Activated CD8-positive, alpha-beta T cell treated with anti-CD3 and anti-CD28 coated beads for 36 hours (primary cell): ENCODE data around the gene GPR55. TPM values are rescaled to one million over a fixed set of nuclear protein-coding genes. Genes with fewer than 3 reads are reported as not detected.

Experiments used
- ATAC-seq: fragments of 200-7000 bp; cut with Tn5 transposase; one replicate; pipeline ENCODE4 v1.10.0; 2021; ENCODE audit warnings: mild to moderate bottlenecking, moderate library complexity
- CTCF ChIA-PET: fragments of 350-600 bp; sonication (Branson Sonifier 250); formaldehyde crosslinking; loops from one replicate; lab custom pipeline; 2021; ENCODE audit warnings: antibody characterized with exemption; lab: Charles Lee
- POLR2A ChIA-PET: fragments of 350-600 bp; sonication (Branson Sonifier 250); formaldehyde crosslinking; loops from one replicate; lab custom pipeline; 2021; ENCODE audit warnings: antibody characterized with exemption; lab: Charles Lee
- DNase-seq: peaks from one replicate; pipeline ENCODE4 v3.0.0-alpha.2; 2020
- H3K27ac Mint-ChIP-seq: one replicate; pipeline ENCODE4 v1.8.0; 2021; ENCODE audit warnings: mild to moderate bottlenecking, mixed read lengths
- H3K27me3 Mint-ChIP-seq: one replicate; pipeline ENCODE4 v1.8.0; 2021; ENCODE audit warnings: mixed read lengths
- H3K36me3 Mint-ChIP-seq: one replicate; pipeline ENCODE4 v1.8.0; 2021; ENCODE audit warnings: low read depth, mixed read lengths
- H3K4me1 Mint-ChIP-seq: one replicate; pipeline ENCODE4 v1.8.0; 2021; ENCODE audit warnings: low read depth, mixed read lengths
- H3K4me3 Mint-ChIP-seq: one replicate; pipeline ENCODE4 v1.8.0; 2021; ENCODE audit warnings: mild to moderate bottlenecking, moderate library complexity, mixed read lengths
- H3K9me3 Mint-ChIP-seq: one replicate; pipeline ENCODE4 v1.8.0; 2021; ENCODE audit warnings: mixed read lengths
- intact Hi-C: fragments of 100-400 bp; cut with micrococcal nuclease; formaldehyde crosslinking; loops from one replicate; pipeline ENCODE4 v1.10.0; 2022
- total RNA-seq, 2 experiments: library from RNA; stranded (reverse); gene quantifications; one replicate each; pipeline ENCODE4 v1.2.3, GENCODE V29; 2021
- TF ChIP-seq, protein P1 (sequence below): fragments of 200-600 bp; IDR thresholded peaks from one replicate; pipeline ENCODE4 v1.8.0; 2022; ENCODE audit warnings: antibody characterized with exemption, mild to moderate bottlenecking

Gene GPR55
- total RNA-seq, 2 experiments from 2014 or later = 5.0 to 5.3 TPM

DNA sequence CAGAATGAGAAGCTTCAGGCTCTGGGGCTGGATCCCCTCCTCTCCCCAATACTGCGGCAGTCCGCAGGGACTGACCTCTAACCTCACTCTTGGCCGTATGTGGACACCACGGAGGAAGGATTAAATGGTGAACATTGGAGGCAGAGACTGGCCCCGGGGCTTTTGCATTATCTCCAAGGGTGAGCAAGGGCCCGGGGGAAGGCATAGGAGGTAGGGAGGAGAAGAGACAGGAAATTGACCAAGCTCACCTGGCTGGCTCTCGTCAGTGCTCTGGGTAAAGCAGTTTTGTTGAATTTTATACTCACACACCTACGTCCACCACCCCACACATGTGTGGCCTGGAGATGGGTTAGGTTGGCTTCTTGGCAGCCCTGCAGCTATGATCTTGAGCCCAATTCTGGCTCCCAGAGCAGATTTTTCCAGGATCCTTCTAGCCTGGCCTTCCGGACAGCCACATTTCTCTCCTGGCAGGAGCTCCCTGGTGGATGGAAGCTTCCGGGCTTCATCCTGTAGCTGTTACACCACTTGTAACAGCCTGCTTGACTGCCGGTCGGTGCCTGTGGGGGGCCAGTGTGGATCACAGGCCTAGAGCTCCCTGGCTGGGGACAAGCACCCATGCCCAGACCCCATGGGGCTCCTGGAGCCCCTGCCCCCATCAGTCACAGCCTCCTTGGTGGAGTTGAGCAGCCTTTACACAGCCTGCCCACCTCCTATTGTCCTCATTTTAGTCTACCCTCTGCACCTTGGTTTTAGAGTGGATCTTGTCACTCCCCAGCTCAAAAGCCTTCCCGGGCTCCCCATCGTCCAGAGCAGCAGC is 52.7 kb downstream of the GPR55 start:
- DNase-seq (no peak), ATAC-seq (no peak)
- no peaks in the 10 kb centered on the region for H3K9me3 Mint-ChIP-seq
- TF ChIP-seq, protein P1, sequence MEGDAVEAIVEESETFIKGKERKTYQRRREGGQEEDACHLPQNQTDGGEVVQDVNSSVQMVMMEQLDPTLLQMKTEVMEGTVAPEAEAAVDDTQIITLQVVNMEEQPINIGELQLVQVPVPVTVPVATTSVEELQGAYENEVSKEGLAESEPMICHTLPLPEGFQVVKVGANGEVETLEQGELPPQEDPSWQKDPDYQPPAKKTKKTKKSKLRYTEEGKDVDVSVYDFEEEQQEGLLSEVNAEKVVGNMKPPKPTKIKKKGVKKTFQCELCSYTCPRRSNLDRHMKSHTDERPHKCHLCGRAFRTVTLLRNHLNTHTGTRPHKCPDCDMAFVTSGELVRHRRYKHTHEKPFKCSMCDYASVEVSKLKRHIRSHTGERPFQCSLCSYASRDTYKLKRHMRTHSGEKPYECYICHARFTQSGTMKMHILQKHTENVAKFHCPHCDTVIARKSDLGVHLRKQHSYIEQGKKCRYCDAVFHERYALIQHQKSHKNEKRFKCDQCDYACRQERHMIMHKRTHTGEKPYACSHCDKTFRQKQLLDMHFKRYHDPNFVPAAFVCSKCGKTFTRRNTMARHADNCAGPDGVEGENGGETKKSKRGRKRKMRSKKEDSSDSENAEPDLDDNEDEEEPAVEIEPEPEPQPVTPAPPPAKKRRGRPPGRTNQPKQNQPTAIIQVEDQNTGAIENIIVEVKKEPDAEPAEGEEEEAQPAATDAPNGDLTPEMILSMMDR = no peak
- no peak overlapping the region for H3K4me3 Mint-ChIP-seq
- H3K36me3 Mint-ChIP-seq = peaks cover 7% of the 10 kb centered on the region
- ChIA-PET CTCF (interaction anchor here (0.6 to 2.2 kb wide), 5 partner anchors 24 to 181 kb away, joined by 3 to 9 read pairs (median 4); no protein-coding TSS in a partner anchor), POLR2A (interaction anchor here (1.3 to 1.7 kb wide), 5 partner anchors 8 to 56 kb away, joined by 3 to 5 read pairs (median 4); partner anchors contain the start of gene ITM2C)
- intact Hi-C loops = no loop called here
- H3K27ac Mint-ChIP-seq = no peak overlapping the region
- H3K4me1 Mint-ChIP-seq = peaks cover 49% of the 10 kb centered on the region
- H3K27me3 Mint-ChIP-seq = no peaks in the 10 kb centered on the region

DNA sequence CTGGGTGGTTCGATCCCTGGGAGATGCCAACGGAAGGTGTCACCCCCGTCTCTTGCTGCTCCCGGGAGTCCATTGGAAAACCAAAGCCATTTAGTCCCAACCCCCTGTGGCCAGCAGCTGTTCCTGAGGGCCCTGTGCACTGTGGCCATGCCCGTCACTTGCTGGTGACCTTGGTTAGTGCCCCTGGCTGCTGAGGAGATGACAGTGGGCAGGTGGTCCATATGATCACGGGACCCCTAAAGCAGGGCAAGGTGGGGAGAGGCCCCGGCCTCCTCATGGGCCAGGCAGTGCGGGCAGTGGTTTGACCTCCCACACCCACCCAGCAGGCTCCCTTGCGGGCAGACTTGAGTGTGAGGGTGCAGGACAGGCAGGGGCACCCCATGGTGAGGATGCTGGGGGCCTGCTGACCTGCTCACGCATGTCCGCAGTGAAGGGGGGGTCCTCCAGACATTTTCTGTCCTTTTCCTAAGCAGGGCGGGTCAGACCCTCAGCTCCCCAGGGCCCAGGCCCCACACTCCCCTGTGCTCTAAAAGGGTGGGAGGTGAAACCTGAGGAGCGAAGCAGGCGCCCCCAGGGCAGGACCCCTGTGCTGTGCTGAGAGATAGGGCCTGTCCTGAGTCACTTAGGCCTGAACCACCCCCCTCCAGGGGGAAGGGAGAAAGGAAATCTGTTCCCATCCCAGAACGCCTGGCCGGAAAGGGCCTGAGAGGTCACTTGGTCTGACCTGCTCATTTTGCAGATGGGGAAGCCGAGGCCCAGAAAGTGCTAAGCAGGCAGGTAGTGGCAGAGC is 53.5 kb downstream of the GPR55 start:
- CTCF ChIA-PET = interaction anchor here (1.3 to 1.5 kb wide), 2 partner anchors 23 to 115 kb away, joined by 4 to 7 read pairs; no protein-coding TSS in a partner anchor
- Mint-ChIP-seq H3K36me3 (no peaks in the 10 kb centered on the region), H3K4me1 (peaks cover 49% of the 10 kb centered on the region), H3K27ac (no peak overlapping the region), H3K4me3 (no peak overlapping the region), H3K9me3 (no peaks in the 10 kb centered on the region), H3K27me3 (no peaks in the 10 kb centered on the region)
- intact Hi-C loops = no loop called here
- POLR2A ChIA-PET = interaction anchor here (1.3 to 1.7 kb wide), 4 partner anchors 10 to 55 kb away, joined by 3 to 5 read pairs (median 4); no protein-coding TSS in a partner anchor
- ATAC-seq (no peak), DNase-seq (no peak)
- TF ChIP-seq, protein P1 = no peak

DNA sequence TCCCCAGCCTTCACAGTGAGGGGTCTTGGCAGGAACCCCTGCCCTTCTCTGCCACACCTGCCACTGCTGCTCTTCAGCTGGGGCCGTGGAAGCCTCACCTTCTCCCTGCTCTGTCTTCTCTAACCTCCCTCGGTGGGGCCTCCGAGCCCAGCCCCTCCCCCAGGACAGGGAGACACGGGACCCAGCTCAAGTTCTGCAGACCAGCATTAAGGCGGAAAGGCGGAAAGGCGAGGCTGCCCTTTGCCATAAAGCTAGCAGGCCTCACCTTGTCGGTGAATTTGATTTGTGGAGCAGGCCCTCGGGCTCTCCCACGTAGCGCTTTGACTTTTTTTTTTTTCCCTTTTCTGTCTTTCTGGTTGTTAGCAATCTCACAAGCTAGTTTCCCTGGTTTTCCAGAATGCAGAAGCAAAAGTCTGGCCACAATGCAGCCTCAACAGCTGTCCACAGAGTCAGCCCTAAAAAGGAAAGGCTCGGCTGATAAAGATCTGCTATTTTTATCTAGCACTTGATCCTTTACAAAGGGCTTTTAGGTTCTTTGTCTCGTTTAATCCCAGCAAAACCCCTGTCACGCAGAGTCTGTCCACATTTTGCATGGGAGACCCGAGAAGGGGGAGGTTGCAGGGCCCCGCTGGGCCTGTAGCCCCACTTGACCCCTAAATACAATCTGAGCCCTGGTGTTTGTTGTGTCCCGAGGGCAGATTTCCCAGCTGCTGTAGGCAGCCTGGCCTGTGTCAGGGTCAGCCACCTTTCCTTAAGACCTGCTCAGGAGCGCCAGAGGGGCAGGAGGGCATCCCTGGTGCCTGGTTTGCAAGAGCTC is 54.3 kb downstream of the GPR55 start:
- H3K36me3 Mint-ChIP-seq = no peaks in the 10 kb centered on the region
- ChIA-PET POLR2A (interaction anchor here (0.6 to 1.7 kb wide), 2 partner anchors 19 to 78 kb away, joined by 3 to 4 read pairs; no protein-coding TSS in a partner anchor), CTCF (interaction anchor here (1.3 to 1.5 kb wide), 3 partner anchors 23 to 116 kb away, joined by 4 to 7 read pairs (median 4); no protein-coding TSS in a partner anchor)
- no peaks in the 10 kb centered on the region for H3K9me3 Mint-ChIP-seq
- no peak overlapping the region for H3K4me3 Mint-ChIP-seq
- no peak overlapping the region for H3K27ac Mint-ChIP-seq
- H3K27me3 Mint-ChIP-seq = no peaks in the 10 kb centered on the region
- intact Hi-C loops = no loop called here
- peaks cover 52% of the 10 kb centered on the region for H3K4me1 Mint-ChIP-seq
- TF ChIP-seq, protein P1 = no peak
- DNase-seq (no peak), ATAC-seq (no peak)

DNA sequence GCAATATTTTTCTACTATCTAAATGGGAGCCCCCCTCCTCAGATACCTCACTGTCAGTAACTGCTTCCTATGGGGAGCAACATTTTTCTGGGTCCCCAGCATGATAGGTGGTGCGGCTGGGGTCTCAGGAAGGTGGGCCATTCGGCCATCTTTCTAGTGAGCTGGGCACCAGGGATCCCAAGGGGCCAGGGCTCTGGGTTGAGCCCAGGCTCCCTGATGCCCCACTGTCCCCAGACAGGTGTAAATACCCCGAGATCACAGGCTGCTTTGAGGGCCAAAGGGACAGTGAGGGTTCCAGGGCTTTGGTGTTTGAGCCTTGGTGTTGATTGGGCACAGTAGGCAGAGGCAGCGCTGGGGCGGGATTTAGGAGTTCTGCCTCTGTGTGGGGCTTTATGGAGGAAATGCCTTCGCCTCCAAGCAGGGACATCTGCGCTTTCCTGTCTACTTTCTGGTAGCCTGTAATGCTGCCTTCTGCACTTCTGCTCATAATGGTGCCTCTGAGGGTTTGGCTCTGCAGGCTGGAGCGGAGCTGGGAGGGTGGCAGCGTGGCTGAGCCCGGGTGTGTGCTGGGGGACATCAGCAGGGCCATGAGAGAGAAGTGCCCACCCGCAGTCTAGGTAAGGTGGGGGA is 55.0 kb downstream of the GPR55 start:
- ATAC-seq (no peak), DNase-seq (no peak)
- no peak overlapping the region for H3K27ac Mint-ChIP-seq
- ChIA-PET CTCF (interaction anchor here (1.3 to 2.3 kb wide), 4 partner anchors 22 to 117 kb away, joined by 4 to 7 read pairs (median 6); no protein-coding TSS in a partner anchor), POLR2A (interaction anchor here (0.6 kb wide), 1 partner anchor 79 kb away, joined by 4 read pairs; no protein-coding TSS in a partner anchor)
- H3K4me3 Mint-ChIP-seq = no peak overlapping the region
- TF ChIP-seq, protein P1 = no peak
- no peaks in the 10 kb centered on the region for H3K9me3 Mint-ChIP-seq
- H3K4me1 Mint-ChIP-seq = peaks cover 55% of the 10 kb centered on the region
- H3K36me3 Mint-ChIP-seq = no peaks in the 10 kb centered on the region
- H3K27me3 Mint-ChIP-seq = no peaks in the 10 kb centered on the region
- intact Hi-C loops = no loop called here
